HG02642 (cell line): ENCODE results near the gene PRMT9.

Experiments used
- ATAC-seq: cut with Tn5 transposase; IDR thresholded peaks from one replicate; pipeline ENCODE4 v1.9.1; 2021; ENCODE audit warnings: mild to moderate bottlenecking; ENCODE audit not compliant: unreplicated experiment, poor library complexity

PRMT9 gene

GRCh38 chr4:147625733-147626132, 58.2 kb downstream of the PRMT9 start:
- no peak for ATAC-seq

GRCh38 chr4:147620315-147620714, 63.6 kb downstream of the PRMT9 start:
- ATAC-seq = no peak

- peak; percentile 12 for ATAC-seq
Measured at GRCh38 chr4:147617841-147618691, 65.9 kb downstream of the PRMT9 start.

GRCh38 chr4:147617173-147617840, 66.7 kb downstream of the PRMT9 start, which contains the start of gene TMEM184C:
TSS of gene TMEM184C (plus strand) at chr4:147617397. CDS start at chr4:147617957, 560 bp downstream.
- peak; percentile 100 for ATAC-seq

GRCh38 chr4:147616849-147617172, 67.2 kb downstream of the PRMT9 start:
- peak; percentile 20 for ATAC-seq

GRCh38 chr4:147610686-147611085, 73.3 kb downstream of the PRMT9 start:
- no peak for ATAC-seq

GRCh38 chr4:147607471-147607870, 76.5 kb downstream of the PRMT9 start:
- ATAC-seq = no peak

GRCh38 chr4:147605499-147605898, 78.5 kb downstream of the PRMT9 start:
- no peak for ATAC-seq

GRCh38 chr4:147599769-147600168, 84.2 kb downstream of the PRMT9 start:
- no peak for ATAC-seq

DNA sequence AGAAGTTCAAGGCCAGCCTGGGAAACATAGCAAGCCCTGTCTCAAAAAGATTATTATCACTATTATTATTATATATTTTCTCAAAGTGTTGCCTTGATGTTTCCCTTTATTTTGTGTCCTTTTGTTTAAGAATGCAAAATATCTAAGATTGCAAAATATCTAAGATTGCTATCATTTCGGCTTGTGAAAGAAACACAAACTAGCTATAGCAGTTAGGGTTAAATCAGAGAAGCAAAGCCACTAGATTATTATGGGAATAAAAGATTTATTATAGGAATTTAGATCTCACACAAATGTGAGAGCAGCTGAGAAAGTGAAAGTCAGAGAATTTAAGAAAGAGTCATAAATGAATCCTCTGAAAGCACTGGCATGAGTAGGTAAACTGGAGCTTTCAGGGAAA, 84.8 kb downstream of the PRMT9 start:
- no peak for ATAC-seq

GRCh38 chr4:147597561-147597960, 86.4 kb downstream of the PRMT9 start:
- ATAC-seq = no peak

DNA sequence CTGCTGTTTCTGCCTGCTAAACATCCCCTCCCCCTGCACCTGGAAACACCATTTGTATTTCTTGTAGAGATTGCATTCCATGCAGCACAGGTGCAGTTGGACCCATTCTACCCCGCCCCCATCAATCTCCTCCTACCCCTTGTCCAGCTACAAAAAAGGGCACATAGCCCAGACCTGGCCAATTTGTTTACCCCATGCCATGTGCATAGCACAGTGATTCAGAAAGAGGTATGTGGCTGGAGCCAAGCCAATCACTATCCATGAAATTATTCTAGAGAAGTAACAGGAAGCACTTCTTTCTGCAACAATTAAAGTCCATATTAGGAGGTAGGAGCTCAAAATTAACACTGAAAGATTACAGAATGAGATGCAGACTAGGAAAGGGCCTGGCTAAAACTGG, 87.0 kb downstream of the PRMT9 start:
- no peak for ATAC-seq

DNA sequence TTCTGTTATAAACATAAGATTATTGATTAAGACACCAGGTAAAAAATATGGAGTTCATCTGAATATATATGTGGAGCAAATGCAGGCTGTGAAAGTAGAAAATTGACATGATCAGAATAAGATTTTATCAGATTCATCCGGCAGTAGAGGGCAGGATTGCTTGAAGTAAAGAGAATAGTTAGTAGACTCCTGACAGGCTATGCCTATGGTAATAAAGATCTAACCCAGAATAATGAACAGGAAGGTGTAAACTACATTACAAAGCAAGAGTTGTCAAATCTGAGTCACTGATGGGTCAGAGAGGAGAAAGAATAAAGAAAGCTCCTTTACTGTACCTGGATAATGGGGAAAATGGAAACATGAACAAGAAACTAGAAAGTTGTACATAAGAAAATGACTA, 87.6 kb downstream of the PRMT9 start:
- no peak for ATAC-seq

DNA sequence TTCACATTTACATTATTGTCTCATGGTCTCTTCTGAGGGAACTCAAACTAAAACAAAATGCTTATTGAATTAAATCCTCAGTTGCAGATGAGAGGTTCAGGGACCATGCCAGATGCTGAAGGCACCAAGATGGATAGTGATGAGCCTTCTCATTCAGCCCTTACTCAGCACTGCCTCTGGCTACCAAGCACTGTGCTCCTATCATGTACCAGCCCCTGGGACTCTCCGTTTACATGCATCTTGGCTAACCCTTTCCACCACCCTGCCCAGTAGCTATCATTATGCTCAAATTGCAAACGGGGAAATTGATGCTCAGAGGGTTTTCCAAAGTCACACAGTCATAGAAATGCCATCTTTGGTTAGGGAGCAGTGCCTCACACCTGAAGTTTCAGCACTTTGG, 89.4 kb downstream of the PRMT9 start:
- ATAC-seq = no peak

DNA sequence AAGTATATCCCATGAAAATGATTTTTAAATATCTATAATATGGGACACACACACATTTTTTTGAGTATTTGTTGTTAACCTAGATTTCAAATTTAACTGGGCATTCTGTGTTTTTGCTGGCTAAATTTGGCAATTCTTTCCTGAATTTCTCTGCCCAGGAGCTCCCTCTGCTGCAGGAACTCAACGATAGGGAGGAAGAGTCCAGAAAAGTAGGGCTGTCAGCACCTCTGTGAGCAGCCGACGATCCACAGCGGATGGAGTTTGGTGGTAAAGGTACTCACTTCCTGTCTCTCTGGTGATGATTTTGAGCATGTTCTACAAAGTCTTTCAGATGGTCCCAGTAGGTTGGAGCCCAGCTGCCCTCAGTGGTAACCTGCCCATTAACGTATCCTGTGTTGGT, 89.9 kb downstream of the PRMT9 start:
- no peak for ATAC-seq

DNA sequence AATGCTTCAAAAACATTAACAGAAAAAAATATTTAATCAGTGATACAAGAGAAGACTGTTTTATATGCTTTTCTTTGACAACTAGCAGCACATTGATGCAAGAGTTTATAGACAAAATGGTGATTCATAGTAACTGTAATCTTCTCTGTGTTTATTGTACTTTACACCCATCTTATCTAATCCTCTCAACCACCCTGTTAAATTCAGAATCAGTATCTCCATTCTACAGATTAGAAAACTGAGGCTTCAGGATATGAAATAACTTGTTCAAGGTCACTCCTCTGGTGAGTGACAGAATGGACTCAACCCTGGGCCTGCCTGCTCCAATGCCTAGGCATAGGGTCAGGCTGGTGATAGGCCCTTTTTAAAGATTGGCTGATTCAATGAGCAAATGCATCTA, 92.9 kb downstream of the PRMT9 start:
- no peak for ATAC-seq

DNA sequence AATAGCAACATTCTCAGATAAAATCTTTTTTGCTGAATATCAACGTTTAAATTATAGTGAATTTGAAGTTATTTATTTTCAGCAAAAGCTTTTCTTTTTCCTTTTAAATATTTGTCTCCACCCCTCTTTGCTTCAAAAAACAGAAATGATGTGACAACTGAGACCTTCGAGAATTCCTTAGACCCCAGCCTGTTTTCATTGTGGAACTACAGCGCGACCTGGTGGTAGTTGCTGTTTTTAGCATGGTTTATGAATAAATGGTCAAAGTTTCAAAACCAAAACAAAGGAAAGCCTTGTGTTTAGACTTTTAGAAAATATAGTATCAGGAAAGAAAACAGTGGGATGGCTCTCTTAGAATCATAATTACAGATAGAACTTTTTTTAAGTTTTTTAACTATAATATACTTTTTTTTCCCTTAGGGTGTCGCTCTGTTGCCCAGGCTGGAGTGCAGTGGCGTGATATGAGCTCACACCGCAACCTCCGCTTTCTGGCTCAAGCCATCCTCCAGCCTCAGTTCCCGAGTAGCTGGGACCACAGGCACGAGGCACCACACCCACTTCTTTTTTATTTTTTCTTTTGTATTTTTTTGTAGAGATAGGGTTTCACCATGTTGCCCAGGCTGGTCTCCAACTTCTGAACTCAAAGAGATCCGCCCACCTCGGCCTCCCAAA, 93.6 kb downstream of the PRMT9 start:
- ATAC-seq = peak; percentile 66

GRCh38 chr4:147589586-147589985, 94.4 kb downstream of the PRMT9 start:
- ATAC-seq = no peak
